VCaP (cell line): ENCODE measurements around the gene ZNF526.

Experiments used
- H3K27ac ChIP-seq: fragments of 450-650 bp; 2 replicates; pipeline ENCODE4 v1.5.1; 2017
- TF ChIP-seq, protein P1 (sequence below): fragments of 450-650 bp; conservative IDR thresholded peaks from 2 replicates; pipeline ENCODE4 v1.5.1; 2017; ENCODE audit warnings: mild to moderate bottlenecking, moderate library complexity

The ZNF526 gene

DNA sequence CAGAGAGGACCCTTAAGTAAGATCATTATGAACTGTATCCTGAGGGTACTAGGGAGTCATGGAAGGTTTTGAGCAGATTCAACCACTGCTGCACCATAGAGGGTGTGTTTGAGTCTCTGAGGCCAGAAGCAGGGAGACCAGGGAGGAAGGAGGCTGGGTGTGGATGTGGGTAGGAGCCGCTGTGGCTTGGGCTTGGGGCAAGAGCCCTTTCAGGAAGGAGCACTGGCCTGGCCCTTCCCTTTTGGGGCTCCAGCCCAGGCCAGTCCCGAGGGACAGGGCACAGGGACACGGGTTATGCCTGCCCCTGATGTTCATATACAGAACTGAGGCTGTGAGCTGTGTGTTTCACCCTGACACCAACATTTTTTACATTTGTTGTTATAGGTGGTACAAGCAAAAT is 56.2 kb downstream of the ZNF526 start:
- TF ChIP-seq, protein P1, sequence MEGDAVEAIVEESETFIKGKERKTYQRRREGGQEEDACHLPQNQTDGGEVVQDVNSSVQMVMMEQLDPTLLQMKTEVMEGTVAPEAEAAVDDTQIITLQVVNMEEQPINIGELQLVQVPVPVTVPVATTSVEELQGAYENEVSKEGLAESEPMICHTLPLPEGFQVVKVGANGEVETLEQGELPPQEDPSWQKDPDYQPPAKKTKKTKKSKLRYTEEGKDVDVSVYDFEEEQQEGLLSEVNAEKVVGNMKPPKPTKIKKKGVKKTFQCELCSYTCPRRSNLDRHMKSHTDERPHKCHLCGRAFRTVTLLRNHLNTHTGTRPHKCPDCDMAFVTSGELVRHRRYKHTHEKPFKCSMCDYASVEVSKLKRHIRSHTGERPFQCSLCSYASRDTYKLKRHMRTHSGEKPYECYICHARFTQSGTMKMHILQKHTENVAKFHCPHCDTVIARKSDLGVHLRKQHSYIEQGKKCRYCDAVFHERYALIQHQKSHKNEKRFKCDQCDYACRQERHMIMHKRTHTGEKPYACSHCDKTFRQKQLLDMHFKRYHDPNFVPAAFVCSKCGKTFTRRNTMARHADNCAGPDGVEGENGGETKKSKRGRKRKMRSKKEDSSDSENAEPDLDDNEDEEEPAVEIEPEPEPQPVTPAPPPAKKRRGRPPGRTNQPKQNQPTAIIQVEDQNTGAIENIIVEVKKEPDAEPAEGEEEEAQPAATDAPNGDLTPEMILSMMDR: no peak
- no peak overlapping the region for H3K27ac ChIP-seq

- TF ChIP-seq, protein P1: no peak
- no peak overlapping the region for H3K27ac ChIP-seq
Observed at GRCh38 chr19:42276821-42277220, 56.7 kb downstream of the ZNF526 start.
